GM12873 (cell line): ENCODE measurements around the gene TBCK.

ENCODE experiments used
- CTCF ChIP-seq: IDR thresholded peaks from 2 replicates; pipeline ENCODE4 v1.5.1; 2012; ENCODE audit warnings: low read depth, mild to moderate bottlenecking, moderate library complexity, low read length, control low read depth; ENCODE audit not compliant: insufficient read depth; ENCODE audit errors: missing control alignments

Gene TBCK

DNA sequence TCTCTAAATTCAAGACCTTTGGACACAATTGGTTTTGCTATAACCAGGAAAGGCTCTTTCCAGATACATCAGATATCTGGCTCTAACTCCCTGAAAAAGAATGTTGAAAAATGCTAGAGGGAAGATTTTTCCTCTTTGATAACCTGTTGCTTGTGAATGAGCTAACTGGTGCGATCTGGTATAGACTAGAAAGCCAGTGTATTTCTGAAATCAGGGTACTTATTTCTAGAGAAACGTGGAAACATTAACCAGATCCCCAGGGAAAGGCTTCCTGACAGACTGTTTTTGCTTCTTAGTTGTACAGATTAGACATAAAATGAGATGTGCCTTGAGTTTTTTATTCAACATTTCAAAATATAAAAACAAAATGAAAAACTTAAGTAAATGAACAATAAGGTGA, 313.0 kb downstream of the TBCK start:
- TF ChIP-seq CTCF = no peak

DNA sequence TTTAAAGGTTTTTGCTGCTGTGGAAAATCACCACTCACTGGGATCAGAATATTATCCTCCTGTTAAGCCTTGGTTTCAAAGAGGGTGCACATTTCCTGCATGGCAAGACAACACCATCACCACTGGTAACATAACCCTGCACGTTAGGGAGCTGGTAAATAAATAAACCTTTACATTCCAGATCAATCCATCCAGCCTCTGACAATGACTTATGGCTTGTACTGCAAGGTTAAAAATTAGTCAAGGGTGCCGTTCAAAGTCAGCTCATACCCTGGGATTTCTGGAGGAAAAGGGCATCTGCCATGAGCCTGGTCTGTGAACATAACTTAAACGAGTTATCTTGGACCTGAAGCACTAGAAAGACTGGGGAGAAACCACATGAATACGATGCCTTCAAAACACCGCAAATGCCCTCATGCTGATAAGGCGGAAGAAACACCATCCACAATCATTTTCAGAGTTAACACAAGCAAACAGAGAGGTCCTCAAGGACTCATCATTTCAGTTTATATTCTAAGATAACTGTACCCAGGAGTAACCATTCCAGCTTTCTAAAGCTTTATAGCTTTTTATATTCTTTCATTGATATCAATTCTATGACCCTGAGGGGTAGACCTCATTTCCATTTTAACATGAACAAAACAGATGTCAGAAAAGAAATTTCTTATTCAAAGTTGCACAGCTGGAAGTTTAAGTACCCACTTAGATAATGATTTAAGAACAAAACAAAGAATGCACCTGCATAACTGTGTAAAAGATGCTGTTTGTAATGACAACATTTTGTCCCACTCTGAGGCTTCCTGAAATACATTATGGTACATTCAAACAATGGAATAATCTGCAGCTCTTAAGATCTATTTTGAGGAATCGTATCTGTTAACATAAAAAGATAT, 317.6 kb downstream of the TBCK start:
- TF ChIP-seq CTCF = no peak

DNA sequence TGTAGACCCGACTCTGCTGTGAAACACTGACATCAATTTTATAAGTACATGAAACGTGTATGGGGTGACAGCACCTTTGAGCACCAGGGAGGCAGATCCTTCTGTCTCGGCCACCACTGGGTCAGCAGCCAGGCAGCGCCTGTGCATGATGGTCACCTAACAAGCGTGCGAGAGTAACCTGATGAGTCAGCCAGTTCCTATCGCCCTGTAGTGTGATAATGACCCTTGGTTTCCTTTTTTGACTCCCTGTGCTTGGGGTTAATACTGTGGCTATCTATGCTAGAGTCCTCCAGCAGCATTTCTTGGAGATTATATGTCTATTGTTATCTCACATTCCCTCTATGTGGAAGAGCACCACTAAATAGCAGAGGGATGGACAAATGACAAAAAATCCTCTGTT, 319.2 kb downstream of the TBCK start:
- TF ChIP-seq CTCF = no peak

DNA sequence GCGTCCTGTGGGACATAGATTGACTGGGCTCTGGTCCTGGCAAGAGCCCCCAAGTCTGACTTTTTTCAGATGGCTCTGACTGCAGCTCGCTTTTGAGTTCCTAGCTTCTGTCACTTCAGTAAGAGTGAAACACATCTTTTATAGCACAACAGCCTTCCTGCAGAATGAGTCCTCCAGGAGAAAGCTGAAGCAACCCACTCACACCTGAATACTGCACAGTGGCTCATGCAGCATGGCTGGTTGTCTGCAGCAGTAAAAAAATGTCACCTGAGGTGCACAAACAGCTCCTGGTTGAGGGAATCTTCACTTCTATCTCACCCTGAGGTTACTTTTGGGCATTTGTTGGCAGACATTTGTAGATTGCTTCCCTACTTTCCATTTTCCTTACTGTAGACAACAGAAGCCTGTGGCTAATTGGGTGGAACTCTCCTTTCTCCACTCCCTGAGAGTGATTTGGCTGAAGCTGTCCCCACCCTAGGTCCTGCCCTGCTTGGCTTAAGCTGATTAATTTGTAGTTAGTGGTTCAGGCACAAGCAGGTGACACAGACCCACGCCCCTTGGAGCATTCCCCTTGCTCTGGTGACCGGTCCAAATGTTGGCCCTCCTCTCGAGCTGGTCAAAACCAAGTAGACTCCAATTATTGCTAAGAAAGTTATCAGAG, 321.0 kb downstream of the TBCK start:
- TF ChIP-seq CTCF = no peak

DNA sequence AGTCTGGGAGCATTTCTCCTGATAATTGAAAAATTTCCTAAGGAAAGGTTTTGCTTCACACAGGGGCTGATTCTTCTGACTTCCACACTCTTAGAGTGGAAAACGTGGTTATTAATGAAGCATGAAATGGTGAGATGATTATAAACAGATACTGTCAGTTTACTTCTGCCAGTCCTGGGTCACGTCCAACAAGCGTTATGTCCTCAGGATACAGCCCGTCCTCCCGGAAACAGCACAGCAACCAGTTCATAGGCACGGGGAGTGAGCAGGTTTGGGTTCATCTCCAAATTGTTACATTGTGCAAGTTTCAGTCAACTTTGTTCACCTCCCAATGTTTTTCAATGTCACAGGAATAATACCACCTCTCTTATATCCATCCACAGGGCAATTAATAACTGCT, 321.9 kb downstream of the TBCK start:
- no peak for TF ChIP-seq CTCF

DNA sequence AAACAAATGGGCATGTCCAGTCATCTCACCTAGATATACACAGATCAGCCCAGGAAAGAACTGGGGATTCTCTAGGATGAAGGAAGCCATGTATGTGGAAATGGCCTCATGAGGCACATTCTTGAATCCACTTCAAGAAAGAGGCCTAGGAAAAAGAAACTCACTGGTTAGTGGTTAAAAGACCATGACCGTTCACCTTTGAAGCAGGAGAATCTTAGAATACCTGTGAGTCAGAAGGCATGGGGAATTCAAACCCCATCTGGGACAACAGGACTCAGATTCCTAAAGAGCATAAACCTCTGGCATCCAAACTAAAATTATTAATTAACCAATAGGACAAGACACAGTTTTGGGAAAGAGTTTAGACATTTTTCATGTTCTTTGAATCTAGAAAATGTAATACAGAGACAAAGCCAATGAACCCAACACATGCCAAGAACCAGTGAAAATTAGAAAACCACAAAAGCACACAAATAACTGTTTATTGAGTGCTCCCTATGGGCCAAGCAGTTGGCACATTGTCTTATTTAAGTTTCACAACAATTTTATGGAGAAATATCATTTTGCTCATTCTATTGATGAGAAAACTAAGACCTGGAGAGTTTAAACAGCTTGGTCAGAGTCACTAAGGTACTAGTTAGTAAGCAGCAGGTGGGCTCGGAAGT, 323.2 kb downstream of the TBCK start:
- TF ChIP-seq CTCF = no peak

DNA sequence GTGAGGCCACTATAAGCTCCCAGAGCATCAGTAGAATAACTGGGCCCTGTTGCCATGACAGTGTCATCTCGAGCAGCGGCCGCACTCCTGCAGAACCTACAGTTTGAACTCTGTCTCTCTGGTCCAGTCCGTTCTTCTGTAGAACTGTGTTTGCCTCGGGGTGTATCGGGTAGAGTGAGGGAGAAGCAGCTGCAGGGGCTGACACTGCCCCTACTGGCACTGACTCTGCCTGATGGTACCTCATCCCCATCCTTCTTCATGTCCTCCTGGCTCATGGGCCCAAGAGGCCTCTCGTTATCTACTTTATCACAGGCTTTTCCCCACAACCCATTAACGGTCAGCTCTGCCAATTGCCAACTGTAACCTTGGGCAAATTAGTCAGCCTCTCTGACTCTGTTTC, 324.3 kb downstream of the TBCK start:
- no peak for TF ChIP-seq CTCF
